ENCODE data around the gene ARHGAP20.

The ARHGAP20 gene

DNA sequence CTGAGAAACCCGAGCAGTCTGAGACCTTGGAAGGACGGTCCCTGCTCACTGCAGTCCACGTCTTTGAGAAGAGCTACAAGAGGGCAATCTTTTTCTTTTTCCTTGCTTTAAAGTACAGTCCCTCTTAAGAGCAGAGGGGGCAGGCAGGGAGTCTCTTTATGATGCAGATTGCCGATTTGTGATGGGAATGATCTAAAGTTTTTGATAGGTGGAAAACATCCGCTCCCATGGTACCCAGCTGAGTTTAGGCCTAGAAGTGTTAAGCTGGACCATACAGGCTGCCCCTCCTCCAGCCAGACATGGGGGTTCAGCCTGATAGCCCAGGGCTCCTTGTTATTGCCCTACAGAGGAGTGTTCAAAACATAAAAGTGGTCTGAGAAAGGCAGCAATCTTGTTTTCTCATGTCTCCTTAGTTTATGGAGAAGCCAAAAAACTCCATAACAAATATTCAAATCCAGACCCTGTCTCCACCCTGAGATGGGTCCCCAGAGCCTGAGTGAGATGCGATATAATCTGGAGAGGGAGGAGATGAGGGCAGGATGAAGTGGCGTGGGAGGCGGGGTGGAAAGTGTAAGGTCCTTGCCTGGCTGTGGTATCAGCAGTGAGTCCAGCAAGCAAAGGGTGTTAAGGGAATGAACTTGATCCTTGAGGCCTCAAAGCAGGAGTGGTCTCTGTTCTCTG, 147.4 kb downstream of the ARHGAP20 start:
- no peak overlapping the region for H3K27ac ChIP-seq
- TF ChIP-seq, protein P1, sequence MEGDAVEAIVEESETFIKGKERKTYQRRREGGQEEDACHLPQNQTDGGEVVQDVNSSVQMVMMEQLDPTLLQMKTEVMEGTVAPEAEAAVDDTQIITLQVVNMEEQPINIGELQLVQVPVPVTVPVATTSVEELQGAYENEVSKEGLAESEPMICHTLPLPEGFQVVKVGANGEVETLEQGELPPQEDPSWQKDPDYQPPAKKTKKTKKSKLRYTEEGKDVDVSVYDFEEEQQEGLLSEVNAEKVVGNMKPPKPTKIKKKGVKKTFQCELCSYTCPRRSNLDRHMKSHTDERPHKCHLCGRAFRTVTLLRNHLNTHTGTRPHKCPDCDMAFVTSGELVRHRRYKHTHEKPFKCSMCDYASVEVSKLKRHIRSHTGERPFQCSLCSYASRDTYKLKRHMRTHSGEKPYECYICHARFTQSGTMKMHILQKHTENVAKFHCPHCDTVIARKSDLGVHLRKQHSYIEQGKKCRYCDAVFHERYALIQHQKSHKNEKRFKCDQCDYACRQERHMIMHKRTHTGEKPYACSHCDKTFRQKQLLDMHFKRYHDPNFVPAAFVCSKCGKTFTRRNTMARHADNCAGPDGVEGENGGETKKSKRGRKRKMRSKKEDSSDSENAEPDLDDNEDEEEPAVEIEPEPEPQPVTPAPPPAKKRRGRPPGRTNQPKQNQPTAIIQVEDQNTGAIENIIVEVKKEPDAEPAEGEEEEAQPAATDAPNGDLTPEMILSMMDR (IDR thresholded peaks at IDR 0.05), result no peak
- TF ChIP-seq ZFX (IDR thresholded peaks at IDR 0.05; ENCODE audit: borderline replicate concordance), result no peak

DNA sequence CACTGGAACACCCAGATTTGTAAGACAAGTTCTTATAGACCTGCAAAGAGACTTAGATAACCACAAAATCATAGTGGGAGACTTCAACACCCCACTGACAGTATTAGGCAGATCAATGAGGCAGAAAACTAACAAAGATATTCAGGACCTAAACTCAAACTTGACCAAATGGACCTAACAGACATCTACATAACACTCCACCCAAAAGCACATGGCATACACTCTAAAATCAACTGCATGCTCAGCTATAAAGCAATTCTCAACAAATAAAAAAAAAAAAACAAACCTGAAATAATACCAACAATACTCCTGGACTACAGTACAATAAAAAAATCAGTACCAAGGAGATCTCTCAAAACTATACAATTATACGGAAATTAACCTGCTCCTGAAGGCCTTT, 167.5 kb downstream of the ARHGAP20 start:
- no peak overlapping the region for H3K27ac ChIP-seq
- TF ChIP-seq, protein P1 (IDR thresholded peaks at IDR 0.05), result no peak
- no peak for TF ChIP-seq ZFX (IDR thresholded peaks at IDR 0.05; ENCODE audit: borderline replicate concordance)

DNA sequence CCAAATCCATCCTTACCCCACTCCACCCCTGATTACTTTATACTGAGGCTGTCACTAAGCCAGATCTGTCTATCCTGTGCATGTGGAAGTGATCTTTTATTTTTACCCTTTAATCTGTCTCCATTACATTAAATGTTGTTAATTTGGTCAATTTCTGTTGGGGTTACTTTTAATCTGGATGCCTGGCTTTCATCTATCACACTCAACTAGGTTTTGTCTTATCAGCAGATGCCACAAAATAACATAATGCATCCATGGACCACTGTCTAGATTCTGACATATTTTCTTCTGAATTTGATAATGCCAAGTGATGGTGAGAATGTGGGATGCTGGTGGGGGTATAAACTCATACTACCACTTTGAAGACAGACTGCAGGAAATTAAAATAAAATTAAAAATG, 174.1 kb downstream of the ARHGAP20 start:
- H3K27ac ChIP-seq, result no peak overlapping the region
- no peak for TF ChIP-seq ZFX (IDR thresholded peaks at IDR 0.05; ENCODE audit: borderline replicate concordance)
- TF ChIP-seq, protein P1 (IDR thresholded peaks at IDR 0.05), result no peak

DNA sequence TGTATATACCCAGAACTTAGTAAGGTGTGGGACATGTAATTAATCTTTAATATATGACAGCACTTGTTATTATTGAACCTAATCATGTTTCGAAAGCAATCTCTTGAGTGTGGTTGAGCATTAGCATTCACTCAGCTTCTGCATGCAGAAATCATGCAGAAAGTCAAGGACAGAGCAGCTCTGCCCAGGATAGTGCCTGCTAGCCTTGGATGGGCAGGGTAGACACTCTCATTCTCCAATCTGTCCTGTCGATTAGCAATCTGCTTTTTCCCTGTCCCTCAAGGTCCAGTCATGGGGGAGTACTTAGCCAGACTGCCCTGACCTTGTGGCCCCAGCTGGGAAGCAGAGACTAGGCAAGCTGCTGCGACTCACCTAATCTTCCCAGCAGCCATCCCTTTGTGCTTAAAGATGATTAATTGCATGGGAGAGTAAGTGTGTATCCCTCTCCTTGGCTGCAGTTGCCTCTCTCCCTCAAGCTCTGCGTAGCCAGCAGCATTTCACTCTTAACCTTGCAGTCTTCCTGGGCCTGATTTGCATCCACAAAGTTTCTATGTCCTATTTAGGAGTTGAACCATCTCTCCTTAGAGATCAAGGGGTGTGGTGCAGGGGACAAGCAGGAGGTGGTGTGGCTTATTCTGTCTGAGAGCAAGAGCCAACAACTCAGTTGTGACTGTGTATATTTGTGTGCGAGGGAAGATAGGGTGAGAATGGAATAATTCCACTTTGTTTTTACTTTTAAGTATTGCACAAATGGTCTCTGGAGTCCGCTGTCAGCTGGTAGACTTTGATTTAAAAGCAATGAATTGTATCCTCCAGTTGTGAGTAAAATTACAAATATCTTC, 181.1 kb downstream of the ARHGAP20 start:
- TF ChIP-seq, protein P1 (IDR thresholded peaks at IDR 0.05), result no peak
- no peak overlapping the region for H3K27ac ChIP-seq

DNA sequence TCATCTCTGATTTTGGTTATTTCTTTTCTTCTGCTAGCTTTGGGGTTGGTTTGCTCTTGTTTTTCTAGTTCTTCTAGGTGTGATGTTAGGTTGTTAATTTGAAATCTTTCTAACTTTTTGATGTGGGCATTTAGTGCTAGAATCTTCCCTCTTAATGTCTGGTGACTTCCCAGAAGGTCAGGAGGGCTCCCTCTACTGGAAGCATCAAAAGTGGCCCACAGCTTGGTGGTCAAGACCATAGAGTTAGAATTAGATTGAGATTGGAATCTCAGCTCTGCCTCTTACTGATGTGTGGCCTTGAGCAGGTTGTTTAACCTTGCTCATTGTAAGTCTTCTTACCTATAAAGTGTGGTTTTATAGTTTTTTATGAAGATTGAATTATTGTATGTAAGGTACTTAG, 183.2 kb downstream of the ARHGAP20 start:
- H3K27ac ChIP-seq, result no peak overlapping the region
- TF ChIP-seq, protein P1 (IDR thresholded peaks at IDR 0.05), result peak; percentile 73
- no peak for TF ChIP-seq ZFX (IDR thresholded peaks at IDR 0.05; ENCODE audit: borderline replicate concordance)

DNA sequence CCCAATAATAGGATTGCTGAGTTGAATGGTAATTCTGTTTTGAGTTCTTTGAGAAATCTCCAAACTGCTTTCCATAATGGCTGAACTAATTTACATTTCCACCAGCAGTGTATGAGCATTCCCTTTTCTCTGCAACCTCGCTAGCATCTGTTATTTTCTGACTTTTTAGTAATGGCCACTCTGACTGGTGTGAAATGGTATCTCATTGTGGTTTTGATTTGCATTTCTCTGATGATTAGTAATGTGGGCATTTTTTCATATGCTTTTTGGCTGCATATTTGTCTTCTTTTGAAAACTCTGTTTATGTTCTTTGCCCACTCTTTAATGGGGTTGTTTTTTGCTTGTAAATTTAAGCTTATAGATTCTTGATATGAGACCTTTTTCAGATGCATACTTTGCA, 185.1 kb downstream of the ARHGAP20 start:
- TF ChIP-seq ZFX (IDR thresholded peaks at IDR 0.05; ENCODE audit: borderline replicate concordance), result no peak
- TF ChIP-seq, protein P1 (IDR thresholded peaks at IDR 0.05), result no peak
- H3K27ac ChIP-seq, result no peak overlapping the region

Data from 22Rv1 (cell line).